ENCODE data around the gene SLC28A1. TPM values are rescaled to one million over a fixed set of nuclear protein-coding genes. Genes with fewer than 3 reads are reported as not detected.

The SLC28A1 gene
- total and polyA plus RNA-seq, 8 donors: 0.08 to 0.23 (median 0.14) TPM; not detected in 3

- intact Hi-C loops (cut with DNase I): no loop called here
- no peak for DNase-seq
- Histone ChIP-seq H3K4me3 (no peak overlapping the region), H3K27me3 (no peaks in the 10 kb centered on the region), H3K4me1 (no peaks in the 10 kb centered on the region), H3K9me3 (peaks cover 0 to 9% of the 10 kb centered on the region in 2 donors), H3K36me3 (no peaks in the 10 kb centered on the region), H3K27ac (no peak overlapping the region)
- no peak for ATAC-seq
- TF ChIP-seq, protein P1, sequence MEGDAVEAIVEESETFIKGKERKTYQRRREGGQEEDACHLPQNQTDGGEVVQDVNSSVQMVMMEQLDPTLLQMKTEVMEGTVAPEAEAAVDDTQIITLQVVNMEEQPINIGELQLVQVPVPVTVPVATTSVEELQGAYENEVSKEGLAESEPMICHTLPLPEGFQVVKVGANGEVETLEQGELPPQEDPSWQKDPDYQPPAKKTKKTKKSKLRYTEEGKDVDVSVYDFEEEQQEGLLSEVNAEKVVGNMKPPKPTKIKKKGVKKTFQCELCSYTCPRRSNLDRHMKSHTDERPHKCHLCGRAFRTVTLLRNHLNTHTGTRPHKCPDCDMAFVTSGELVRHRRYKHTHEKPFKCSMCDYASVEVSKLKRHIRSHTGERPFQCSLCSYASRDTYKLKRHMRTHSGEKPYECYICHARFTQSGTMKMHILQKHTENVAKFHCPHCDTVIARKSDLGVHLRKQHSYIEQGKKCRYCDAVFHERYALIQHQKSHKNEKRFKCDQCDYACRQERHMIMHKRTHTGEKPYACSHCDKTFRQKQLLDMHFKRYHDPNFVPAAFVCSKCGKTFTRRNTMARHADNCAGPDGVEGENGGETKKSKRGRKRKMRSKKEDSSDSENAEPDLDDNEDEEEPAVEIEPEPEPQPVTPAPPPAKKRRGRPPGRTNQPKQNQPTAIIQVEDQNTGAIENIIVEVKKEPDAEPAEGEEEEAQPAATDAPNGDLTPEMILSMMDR (IDR thresholded peaks at IDR 0.05): no peak
Measured at GRCh38 chr15:84901540-84901939, 17.1 kb downstream of the SLC28A1 start.

GRCh38 chr15:84903751-84904150 is 19.3 kb downstream of the SLC28A1 start:
- ATAC-seq (no peak), DNase-seq (no peak)
- TF ChIP-seq, protein P1 (IDR thresholded peaks at IDR 0.05): no peak
- intact Hi-C loops (cut with DNase I): no loop called here
- Histone ChIP-seq H3K27me3 (no peaks in the 10 kb centered on the region), H3K4me1 (no peaks in the 10 kb centered on the region), H3K27ac (no peak overlapping the region), H3K4me3 (no peak overlapping the region), H3K9me3 (peaks cover 0 to 9% of the 10 kb centered on the region in 2 donors), H3K36me3 (no peaks in the 10 kb centered on the region)

DNA sequence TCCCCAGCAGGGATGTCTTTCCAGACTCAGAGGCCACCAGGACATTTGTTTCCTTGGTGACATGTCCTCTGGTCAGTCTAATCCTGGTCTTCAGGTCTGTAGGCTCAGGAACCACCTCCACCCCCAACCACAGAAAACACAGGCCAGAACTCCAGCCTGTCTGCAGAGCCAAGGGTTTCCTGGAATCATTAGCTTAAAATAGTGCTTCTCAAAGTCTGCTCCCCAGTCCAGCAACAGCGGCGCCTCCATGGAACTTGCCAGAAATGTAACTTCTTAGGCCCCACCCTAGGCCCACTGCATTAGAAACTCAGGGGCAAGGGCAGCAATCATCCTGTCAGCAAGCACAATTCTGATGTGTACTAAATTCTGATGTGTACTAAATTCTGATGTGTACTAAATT is 20.0 kb downstream of the SLC28A1 start:
- ATAC-seq (no peak), DNase-seq (no peak)
- H3K4me3 ChIP-seq: no peak overlapping the region
- intact Hi-C loops (cut with DNase I): no loop called here
- no peaks in the 10 kb centered on the region for H3K27me3 ChIP-seq
- TF ChIP-seq, protein P1 (IDR thresholded peaks at IDR 0.05): no peak
- peaks cover 0 to 9% of the 10 kb centered on the region in 2 donors for H3K9me3 ChIP-seq
- no peaks in the 10 kb centered on the region for H3K4me1 ChIP-seq
- no peaks in the 10 kb centered on the region for H3K36me3 ChIP-seq
- H3K27ac ChIP-seq: no peak overlapping the region

DNA sequence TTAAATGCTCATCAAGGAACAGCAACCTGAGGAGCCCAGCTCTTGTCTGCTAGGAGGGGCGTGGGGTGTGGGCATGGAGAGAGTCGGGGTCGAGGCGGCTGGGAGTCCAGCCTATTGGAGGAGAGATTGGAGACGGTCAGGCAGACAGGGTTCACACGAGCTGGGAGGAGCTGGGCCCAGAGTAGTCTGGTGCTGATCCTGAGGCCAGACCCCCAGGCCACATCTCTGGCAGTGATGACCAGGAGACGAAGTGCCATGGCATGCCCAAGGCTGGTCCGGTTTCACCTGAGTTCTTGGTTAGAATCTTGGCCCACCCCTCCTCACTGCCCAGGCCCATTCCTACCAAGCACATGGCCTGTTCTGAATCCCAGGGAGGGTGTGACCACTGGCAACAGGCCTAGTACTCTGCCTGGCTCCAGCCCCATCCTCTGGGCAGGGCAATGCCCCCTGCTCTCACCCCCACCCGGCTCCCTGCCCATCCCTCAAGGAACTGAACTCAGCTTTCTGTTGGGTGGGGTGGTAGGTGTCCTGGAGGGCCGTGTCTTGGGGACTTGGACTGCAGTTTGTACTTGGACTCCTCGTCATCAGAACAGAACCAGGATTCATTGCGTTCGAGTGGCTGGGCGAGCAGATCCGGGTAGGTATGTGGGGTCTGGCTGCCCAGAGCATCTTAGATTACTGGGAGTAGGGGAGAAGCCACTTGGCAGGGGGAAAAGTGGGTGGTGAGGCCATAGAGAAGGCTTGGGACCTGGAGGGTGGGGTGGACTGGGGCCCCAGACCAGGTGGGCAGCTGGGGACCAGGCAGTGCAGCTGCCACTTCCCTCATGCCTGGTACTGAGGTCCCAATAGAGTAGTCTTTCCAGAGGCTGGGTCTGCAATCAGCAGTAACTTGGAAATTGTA is 20.8 kb downstream of the SLC28A1 start:
- peaks cover 0 to 9% of the 10 kb centered on the region in 2 donors for H3K9me3 ChIP-seq
- intact Hi-C loops (cut with DNase I): no loop called here
- H3K36me3 ChIP-seq: no peaks in the 10 kb centered on the region
- ATAC-seq (no peak), DNase-seq (no peak)
- H3K27me3 ChIP-seq: no peaks in the 10 kb centered on the region
- no peak overlapping the region for H3K27ac ChIP-seq
- H3K4me1 ChIP-seq: no peaks in the 10 kb centered on the region
- H3K4me3 ChIP-seq: no peak overlapping the region
- TF ChIP-seq, protein P1 (IDR thresholded peaks at IDR 0.05): no peak

- intact Hi-C loops (cut with DNase I): no loop called here
- H3K4me1 ChIP-seq: peaks cover 0 to 12% of the 10 kb centered on the region in 2 donors
- no peaks in the 10 kb centered on the region for H3K27me3 ChIP-seq
- TF ChIP-seq, protein P1 (IDR thresholded peaks at IDR 0.05): no peak
- H3K4me3 ChIP-seq: no peak overlapping the region
- H3K36me3 ChIP-seq: no peaks in the 10 kb centered on the region
- ATAC-seq (no peak), DNase-seq (no peak)
- H3K27ac ChIP-seq: no peak overlapping the region
- no peaks in the 10 kb centered on the region for H3K9me3 ChIP-seq
Measured at GRCh38 chr15:84907731-84908130, 23.3 kb downstream of the SLC28A1 start.
